Stimulated activated naive B cell treated with anti-CD40 and anti-IgM and Interleukin-4, amounts not matched to agents 10 μg/mL and 1 μg/mL and 100 μg/mL, for 72 hours (primary cell): ENCODE measurements around the gene HABP2.

Source experiments
- ATAC-seq, 2 donors: fragments of 150-1000 bp; cut with Tn5 transposase; replicated peaks; 2 replicates each; pipeline ENCODE4 v1.10.0; 2021; ENCODE audit warnings: moderate library complexity in 1 of 2
- DNase-seq: peaks from one replicate; pipeline ENCODE4 v3.0.0; 2021
- H3K27ac Mint-ChIP-seq: one replicate; pipeline ENCODE4 v1.8.0; 2022; ENCODE audit warnings: mild to moderate bottlenecking, mixed read lengths
- H3K27me3 Mint-ChIP-seq, 2 donors: one replicate each; pipeline ENCODE4 v1.8.0; 2022; ENCODE audit warnings: mixed read lengths in 2 of 2
- H3K36me3 Mint-ChIP-seq, 2 donors: one replicate each; pipeline ENCODE4 v1.8.0; 2022; ENCODE audit warnings: mixed read lengths in 2 of 2, mild to moderate bottlenecking in 1 of 2
- H3K4me1 Mint-ChIP-seq, 2 donors: one replicate each; pipeline ENCODE4 v1.8.0; 2022; ENCODE audit warnings: mixed read lengths in 2 of 2, mild to moderate bottlenecking in 1 of 2
- H3K4me3 Mint-ChIP-seq, 2 donors: one replicate each; pipeline ENCODE4 v1.8.0; 2022; ENCODE audit warnings: mild to moderate bottlenecking in 2 of 2, mixed read lengths in 2 of 2, moderate library complexity in 1 of 2
- H3K9me3 Mint-ChIP-seq, 2 donors: one replicate each; pipeline ENCODE4 v1.8.0; 2022; ENCODE audit warnings: mixed read lengths in 2 of 2, mild to moderate bottlenecking in 1 of 2

The HABP2 gene

GRCh38 chr10:113520690-113521474 is 32.0 kb upstream of the HABP2 start:
- peaks cover 17 to 23% of the 10 kb centered on the region in 2 donors for H3K27me3 Mint-ChIP-seq
- DNase-seq (peak; percentile 20), ATAC-seq (peak; percentile 60 to 70)
- H3K4me3 Mint-ChIP-seq, result no peak overlapping the region
- H3K27ac Mint-ChIP-seq, result no peak overlapping the region
- no peaks in the 10 kb centered on the region for H3K4me1 Mint-ChIP-seq
- no peaks in the 10 kb centered on the region for H3K36me3 Mint-ChIP-seq
- H3K9me3 Mint-ChIP-seq, result no peaks in the 10 kb centered on the region

GRCh38 chr10:113521475-113521795 is 31.4 kb upstream of the HABP2 start:
- H3K4me3 Mint-ChIP-seq, result no peak overlapping the region
- H3K36me3 Mint-ChIP-seq, result no peaks in the 10 kb centered on the region
- H3K4me1 Mint-ChIP-seq, result no peaks in the 10 kb centered on the region
- no peaks in the 10 kb centered on the region for H3K9me3 Mint-ChIP-seq
- H3K27me3 Mint-ChIP-seq, result peaks cover 17 to 23% of the 10 kb centered on the region in 2 donors
- H3K27ac Mint-ChIP-seq, result no peak overlapping the region
- DNase-seq (no peak), ATAC-seq (no peak)

GRCh38 chr10:113522460-113522859 is 30.4 kb upstream of the HABP2 start:
- peaks cover 14 to 19% of the 10 kb centered on the region in 2 donors for H3K27me3 Mint-ChIP-seq
- no peaks in the 10 kb centered on the region for H3K9me3 Mint-ChIP-seq
- no peaks in the 10 kb centered on the region for H3K36me3 Mint-ChIP-seq
- no peaks in the 10 kb centered on the region for H3K4me1 Mint-ChIP-seq
- DNase-seq, result no peak
- no peak overlapping the region for H3K4me3 Mint-ChIP-seq
- no peak for ATAC-seq
- no peak overlapping the region for H3K27ac Mint-ChIP-seq

GRCh38 chr10:113523071-113523470 is 29.8 kb upstream of the HABP2 start:
- Mint-ChIP-seq H3K4me1 (peaks cover 2 to 6% of the 10 kb centered on the region in 2 donors), H3K9me3 (no peaks in the 10 kb centered on the region), H3K27me3 (peaks cover 13 to 16% of the 10 kb centered on the region in 2 donors), H3K27ac (no peak overlapping the region), H3K36me3 (no peaks in the 10 kb centered on the region), H3K4me3 (no peak overlapping the region)
- no peak for DNase-seq
- no peak for ATAC-seq

- peaks cover 13 to 16% of the 10 kb centered on the region in 2 donors for H3K27me3 Mint-ChIP-seq
- H3K4me1 Mint-ChIP-seq, result peaks cover 2 to 6% of the 10 kb centered on the region in 2 donors
- no peaks in the 10 kb centered on the region for H3K36me3 Mint-ChIP-seq
- no peak for ATAC-seq
- no peak overlapping the region for H3K27ac Mint-ChIP-seq
- H3K4me3 Mint-ChIP-seq, result no peak overlapping the region
- DNase-seq, result no peak
- no peaks in the 10 kb centered on the region for H3K9me3 Mint-ChIP-seq
Observed at GRCh38 chr10:113523628-113524027, 29.2 kb upstream of the HABP2 start.

- H3K9me3 Mint-ChIP-seq, result no peaks in the 10 kb centered on the region
- H3K27me3 Mint-ChIP-seq, result peaks cover 13 to 18% of the 10 kb centered on the region in 2 donors
- ATAC-seq (no peak), DNase-seq (no peak)
- H3K4me1 Mint-ChIP-seq, result peaks cover 2 to 6% of the 10 kb centered on the region in 2 donors
- H3K27ac Mint-ChIP-seq, result no peak overlapping the region
- no peak overlapping the region for H3K4me3 Mint-ChIP-seq
- H3K36me3 Mint-ChIP-seq, result no peaks in the 10 kb centered on the region
Observed at GRCh38 chr10:113524120-113524519, 28.7 kb upstream of the HABP2 start.

- Mint-ChIP-seq H3K4me3 (no peak overlapping the region), H3K27ac (no peak overlapping the region), H3K9me3 (peaks cover 0 to 1% of the 10 kb centered on the region in 2 donors), H3K36me3 (no peaks in the 10 kb centered on the region), H3K4me1 (peaks cover 2 to 6% of the 10 kb centered on the region in 2 donors), H3K27me3 (peaks cover 13 to 22% of the 10 kb centered on the region in 2 donors)
- ATAC-seq (no peak), DNase-seq (no peak)
Observed at GRCh38 chr10:113524539-113525490, 28.0 kb upstream of the HABP2 start.

- no peak overlapping the region for H3K4me3 Mint-ChIP-seq
- peaks cover 0 to 1% of the 10 kb centered on the region in 2 donors for H3K9me3 Mint-ChIP-seq
- DNase-seq (no peak), ATAC-seq (no peak)
- H3K27ac Mint-ChIP-seq, result no peak overlapping the region
- no peaks in the 10 kb centered on the region for H3K36me3 Mint-ChIP-seq
- peaks cover 12 to 21% of the 10 kb centered on the region in 2 donors for H3K27me3 Mint-ChIP-seq
- H3K4me1 Mint-ChIP-seq, result peaks cover 2 to 6% of the 10 kb centered on the region in 2 donors
Observed at GRCh38 chr10:113525713-113526112, 27.1 kb upstream of the HABP2 start.

- ATAC-seq (no peak), DNase-seq (no peak)
- Mint-ChIP-seq H3K9me3 (peaks cover 0 to 1% of the 10 kb centered on the region in 2 donors), H3K4me1 (peaks cover 2 to 6% of the 10 kb centered on the region in 2 donors), H3K27ac (no peak overlapping the region), H3K4me3 (no peak overlapping the region), H3K36me3 (no peaks in the 10 kb centered on the region), H3K27me3 (peaks cover 9 to 16% of the 10 kb centered on the region in 2 donors)
Observed at GRCh38 chr10:113527211-113527906, 25.5 kb upstream of the HABP2 start.

- Mint-ChIP-seq H3K36me3 (no peaks in the 10 kb centered on the region), H3K27ac (no peak overlapping the region), H3K27me3 (peaks cover 9 to 16% of the 10 kb centered on the region in 2 donors), H3K4me3 (no peak overlapping the region), H3K4me1 (peaks cover 2 to 6% of the 10 kb centered on the region in 2 donors), H3K9me3 (peaks cover 0 to 1% of the 10 kb centered on the region in 2 donors)
- no peak for ATAC-seq
- no peak for DNase-seq
Observed at GRCh38 chr10:113528876-113529275, 24.0 kb upstream of the HABP2 start.

- no peak overlapping the region for H3K27ac Mint-ChIP-seq
- no peak overlapping the region for H3K4me3 Mint-ChIP-seq
- no peaks in the 10 kb centered on the region for H3K36me3 Mint-ChIP-seq
- no peak for ATAC-seq
- peaks cover 0 to 1% of the 10 kb centered on the region in 2 donors for H3K9me3 Mint-ChIP-seq
- no peak for DNase-seq
- peaks cover 2 to 6% of the 10 kb centered on the region in 2 donors for H3K4me1 Mint-ChIP-seq
- peaks cover 13 to 15% of the 10 kb centered on the region in 2 donors for H3K27me3 Mint-ChIP-seq
Observed at GRCh38 chr10:113529575-113529974, 23.3 kb upstream of the HABP2 start.

- Mint-ChIP-seq H3K27me3 (peaks cover 6 to 13% of the 10 kb centered on the region in 2 donors), H3K4me3 (no peak overlapping the region)
- ATAC-seq, result no peak
Observed at GRCh38 chr10:113530476-113530875, 22.4 kb upstream of the HABP2 start.

GRCh38 chr10:113532724-113533123 is 20.1 kb upstream of the HABP2 start:
- Mint-ChIP-seq H3K9me3 (peaks cover 0 to 1% of the 10 kb centered on the region in 2 donors), H3K27ac (no peak overlapping the region), H3K4me3 (no peak overlapping the region), H3K4me1 (peaks cover 2 to 4% of the 10 kb centered on the region in 2 donors), H3K27me3 (peaks cover 6 to 13% of the 10 kb centered on the region in 2 donors), H3K36me3 (no peaks in the 10 kb centered on the region)
- DNase-seq, result no peak
- no peak for ATAC-seq

More at GRCh38 chr10:113530476-113530875, 22.4 kb upstream of the HABP2 start:
- peaks cover 0 to 1% of the 10 kb centered on the region in 2 donors for H3K9me3 Mint-ChIP-seq
- peaks cover 2 to 6% of the 10 kb centered on the region in 2 donors for H3K4me1 Mint-ChIP-seq
- H3K27ac Mint-ChIP-seq, result no peak overlapping the region
- no peak for DNase-seq
- no peaks in the 10 kb centered on the region for H3K36me3 Mint-ChIP-seq

GRCh38 chr10:113533801-113534200 is 19.1 kb upstream of the HABP2 start:
- H3K27ac Mint-ChIP-seq, result no peak overlapping the region
- peaks cover 6 to 13% of the 10 kb centered on the region in 2 donors for H3K27me3 Mint-ChIP-seq
- H3K9me3 Mint-ChIP-seq, result peaks cover 0 to 1% of the 10 kb centered on the region in 2 donors
- H3K4me3 Mint-ChIP-seq, result no peak overlapping the region
- DNase-seq (no peak), ATAC-seq (no peak)
- H3K36me3 Mint-ChIP-seq, result no peaks in the 10 kb centered on the region
- no peaks in the 10 kb centered on the region for H3K4me1 Mint-ChIP-seq
